ENCODE results near the gene PKDCC. TPM values are rescaled to one million over a fixed set of nuclear protein-coding genes. Genes with fewer than 3 reads are reported as not detected.

Gene PKDCC
- total and polyA plus RNA-seq, 2 of the 13 experiments (the other 11 are each of a cell fraction or from before 2014, with no cell fraction given) = 52.6 to 58.8 TPM

DNA sequence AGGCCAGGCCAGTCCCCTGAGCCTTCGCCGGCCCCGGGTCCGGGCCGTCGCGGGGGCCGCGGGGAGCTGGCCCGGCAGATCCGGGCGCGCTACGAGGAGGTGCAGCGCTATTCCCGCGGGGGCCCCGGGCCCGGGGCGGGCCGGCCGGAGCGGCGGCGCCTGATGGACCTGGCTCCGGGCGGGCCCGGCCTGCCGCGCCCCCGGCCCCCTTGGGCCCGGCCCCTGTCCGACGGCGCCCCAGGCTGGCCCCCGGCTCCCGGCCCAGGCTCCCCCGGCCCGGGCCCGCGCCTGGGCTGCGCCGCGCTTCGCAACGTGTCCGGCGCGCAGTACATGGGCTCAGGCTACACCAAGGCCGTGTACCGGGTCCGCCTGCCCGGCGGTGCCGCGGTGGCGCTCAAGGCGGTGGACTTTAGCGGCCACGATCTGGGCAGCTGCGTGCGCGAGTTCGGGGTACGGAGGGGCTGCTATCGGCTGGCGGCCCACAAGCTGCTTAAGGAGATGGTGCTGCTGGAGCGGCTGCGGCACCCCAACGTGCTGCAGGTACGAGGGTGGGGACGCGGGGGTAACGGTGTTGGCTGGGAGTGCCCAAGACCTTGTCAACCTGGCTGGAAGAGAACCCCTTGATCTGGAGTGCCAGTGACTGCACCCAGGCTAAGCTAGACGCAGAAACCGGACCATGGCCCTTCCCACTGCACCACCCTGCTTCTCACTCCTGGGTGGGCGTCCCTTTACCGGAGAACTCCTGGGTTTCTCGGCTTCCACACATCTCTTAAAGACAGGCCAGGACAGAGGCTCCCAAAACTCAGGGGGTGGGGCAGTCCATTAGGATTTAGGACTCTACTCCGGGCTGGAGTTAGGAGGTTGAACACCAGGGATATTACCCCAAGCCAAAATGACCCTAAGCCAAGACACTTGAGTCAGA is 739 bp downstream of the PKDCC start (continued):
- TF ChIP-seq, protein P1, sequence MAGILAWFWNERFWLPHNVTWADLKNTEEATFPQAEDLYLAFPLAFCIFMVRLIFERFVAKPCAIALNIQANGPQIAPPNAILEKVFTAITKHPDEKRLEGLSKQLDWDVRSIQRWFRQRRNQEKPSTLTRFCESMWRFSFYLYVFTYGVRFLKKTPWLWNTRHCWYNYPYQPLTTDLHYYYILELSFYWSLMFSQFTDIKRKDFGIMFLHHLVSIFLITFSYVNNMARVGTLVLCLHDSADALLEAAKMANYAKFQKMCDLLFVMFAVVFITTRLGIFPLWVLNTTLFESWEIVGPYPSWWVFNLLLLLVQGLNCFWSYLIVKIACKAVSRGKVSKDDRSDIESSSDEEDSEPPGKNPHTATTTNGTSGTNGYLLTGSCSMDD (CRISPR knock-in tag; IDR thresholded peaks at IDR 0.05) = no peak
- TF ChIP-seq, protein P2, sequence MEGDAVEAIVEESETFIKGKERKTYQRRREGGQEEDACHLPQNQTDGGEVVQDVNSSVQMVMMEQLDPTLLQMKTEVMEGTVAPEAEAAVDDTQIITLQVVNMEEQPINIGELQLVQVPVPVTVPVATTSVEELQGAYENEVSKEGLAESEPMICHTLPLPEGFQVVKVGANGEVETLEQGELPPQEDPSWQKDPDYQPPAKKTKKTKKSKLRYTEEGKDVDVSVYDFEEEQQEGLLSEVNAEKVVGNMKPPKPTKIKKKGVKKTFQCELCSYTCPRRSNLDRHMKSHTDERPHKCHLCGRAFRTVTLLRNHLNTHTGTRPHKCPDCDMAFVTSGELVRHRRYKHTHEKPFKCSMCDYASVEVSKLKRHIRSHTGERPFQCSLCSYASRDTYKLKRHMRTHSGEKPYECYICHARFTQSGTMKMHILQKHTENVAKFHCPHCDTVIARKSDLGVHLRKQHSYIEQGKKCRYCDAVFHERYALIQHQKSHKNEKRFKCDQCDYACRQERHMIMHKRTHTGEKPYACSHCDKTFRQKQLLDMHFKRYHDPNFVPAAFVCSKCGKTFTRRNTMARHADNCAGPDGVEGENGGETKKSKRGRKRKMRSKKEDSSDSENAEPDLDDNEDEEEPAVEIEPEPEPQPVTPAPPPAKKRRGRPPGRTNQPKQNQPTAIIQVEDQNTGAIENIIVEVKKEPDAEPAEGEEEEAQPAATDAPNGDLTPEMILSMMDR (CRISPR knock-in tag; IDR thresholded peaks at IDR 0.05) = no peak
- TF ChIP-seq, protein P3, sequence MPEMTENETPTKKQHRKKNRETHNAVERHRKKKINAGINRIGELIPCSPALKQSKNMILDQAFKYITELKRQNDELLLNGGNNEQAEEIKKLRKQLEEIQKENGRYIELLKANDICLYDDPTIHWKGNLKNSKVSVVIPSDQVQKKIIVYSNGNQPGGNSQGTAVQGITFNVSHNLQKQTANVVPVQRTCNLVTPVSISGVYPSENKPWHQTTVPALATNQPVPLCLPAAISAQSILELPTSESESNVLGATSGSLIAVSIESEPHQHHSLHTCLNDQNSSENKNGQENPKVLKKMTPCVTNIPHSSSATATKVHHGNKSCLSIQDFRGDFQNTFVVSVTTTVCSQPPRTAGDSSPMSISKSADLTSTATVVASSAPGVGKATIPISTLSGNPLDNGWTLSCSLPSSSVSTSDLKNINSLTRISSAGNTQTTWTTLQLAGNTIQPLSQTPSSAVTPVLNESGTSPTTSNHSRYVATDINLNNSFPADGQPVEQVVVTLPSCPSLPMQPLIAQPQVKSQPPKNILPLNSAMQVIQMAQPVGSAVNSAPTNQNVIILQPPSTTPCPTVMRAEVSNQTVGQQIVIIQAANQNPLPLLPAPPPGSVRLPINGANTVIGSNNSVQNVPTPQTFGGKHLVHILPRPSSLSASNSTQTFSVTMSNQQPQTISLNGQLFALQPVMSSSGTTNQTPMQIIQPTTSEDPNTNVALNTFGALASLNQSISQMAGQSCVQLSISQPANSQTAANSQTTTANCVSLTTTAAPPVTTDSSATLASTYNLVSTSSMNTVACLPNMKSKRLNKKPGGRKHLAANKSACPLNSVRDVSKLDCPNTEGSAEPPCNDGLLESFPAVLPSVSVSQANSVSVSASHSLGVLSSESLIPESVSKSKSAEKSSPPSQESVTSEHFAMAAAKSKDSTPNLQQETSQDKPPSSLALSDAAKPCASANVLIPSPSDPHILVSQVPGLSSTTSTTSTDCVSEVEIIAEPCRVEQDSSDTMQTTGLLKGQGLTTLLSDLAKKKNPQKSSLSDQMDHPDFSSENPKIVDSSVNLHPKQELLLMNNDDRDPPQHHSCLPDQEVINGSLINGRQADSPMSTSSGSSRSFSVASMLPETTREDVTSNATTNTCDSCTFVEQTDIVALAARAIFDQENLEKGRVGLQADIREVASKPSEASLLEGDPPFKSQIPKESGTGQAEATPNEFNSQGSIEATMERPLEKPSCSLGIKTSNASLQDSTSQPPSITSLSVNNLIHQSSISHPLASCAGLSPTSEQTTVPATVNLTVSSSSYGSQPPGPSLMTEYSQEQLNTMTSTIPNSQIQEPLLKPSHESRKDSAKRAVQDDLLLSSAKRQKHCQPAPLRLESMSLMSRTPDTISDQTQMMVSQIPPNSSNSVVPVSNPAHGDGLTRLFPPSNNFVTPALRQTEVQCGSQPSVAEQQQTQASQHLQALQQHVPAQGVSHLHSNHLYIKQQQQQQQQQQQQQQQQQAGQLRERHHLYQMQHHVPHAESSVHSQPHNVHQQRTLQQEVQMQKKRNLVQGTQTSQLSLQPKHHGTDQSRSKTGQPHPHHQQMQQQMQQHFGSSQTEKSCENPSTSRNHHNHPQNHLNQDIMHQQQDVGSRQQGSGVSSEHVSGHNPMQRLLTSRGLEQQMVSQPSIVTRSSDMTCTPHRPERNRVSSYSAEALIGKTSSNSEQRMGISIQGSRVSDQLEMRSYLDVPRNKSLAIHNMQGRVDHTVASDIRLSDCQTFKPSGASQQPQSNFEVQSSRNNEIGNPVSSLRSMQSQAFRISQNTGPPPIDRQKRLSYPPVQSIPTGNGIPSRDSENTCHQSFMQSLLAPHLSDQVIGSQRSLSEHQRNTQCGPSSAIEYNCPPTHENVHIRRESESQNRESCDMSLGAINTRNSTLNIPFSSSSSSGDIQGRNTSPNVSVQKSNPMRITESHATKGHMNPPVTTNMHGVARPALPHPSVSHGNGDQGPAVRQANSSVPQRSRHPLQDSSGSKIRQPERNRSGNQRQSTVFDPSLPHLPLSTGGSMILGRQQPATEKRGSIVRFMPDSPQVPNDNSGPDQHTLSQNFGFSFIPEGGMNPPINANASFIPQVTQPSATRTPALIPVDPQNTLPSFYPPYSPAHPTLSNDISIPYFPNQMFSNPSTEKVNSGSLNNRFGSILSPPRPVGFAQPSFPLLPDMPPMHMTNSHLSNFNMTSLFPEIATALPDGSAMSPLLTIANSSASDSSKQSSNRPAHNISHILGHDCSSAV (CRISPR knock-in tag; IDR thresholded peaks at IDR 0.05; ENCODE audit: borderline replicate concordance) = no peak
- TF ChIP-seq ZSCAN30 (CRISPR knock-in tag; IDR thresholded peaks at IDR 0.05) = no peak
- TF ChIP-seq CBFB (CRISPR knock-in tag; IDR thresholded peaks at IDR 0.05) = peak; percentile 18; the same call in 1 of the 2 replicates

Measured in HepG2 (cell line).